Fibroblast of lung (primary cell): ENCODE data around the gene TENM4. TPM values are rescaled to one million over a fixed set of nuclear protein-coding genes. Genes with fewer than 3 reads are reported as not detected.
A peak's percentile ranks its signal among the peaks of the same experiment; 100 is the strongest.

Experiments
- DNase-seq, 2 donors: peaks; one replicate each; pipeline versions ENCODE4 v3.0.0 to v3.0.0-alpha.2; 2010; ENCODE audit warnings: low read depth in 2 of 2
- H2AFZ ChIP-seq: 2 replicates; pipeline ENCODE4 v1.5.1; 2012; ENCODE audit warnings: low read length, control low read depth, inconsistent platforms
- H3K27ac ChIP-seq: 2 replicates; pipeline ENCODE4 v1.5.1; 2011; ENCODE audit warnings: low read length, control low read depth; ENCODE audit not compliant: insufficient read depth
- H3K27me3 ChIP-seq: 2 replicates; pipeline ENCODE4 v1.5.1; 2011; ENCODE audit warnings: mild to moderate bottlenecking, low read length; ENCODE audit not compliant: control insufficient read depth, insufficient read depth
- H3K36me3 ChIP-seq: 2 replicates; pipeline ENCODE4 v1.5.1; 2011; ENCODE audit warnings: low read length; ENCODE audit not compliant: control insufficient read depth, insufficient read depth
- H3K4me1 ChIP-seq: 2 replicates; pipeline ENCODE4 v1.5.1; 2011; ENCODE audit warnings: low read length; ENCODE audit not compliant: control insufficient read depth, insufficient read depth; ENCODE audit errors: extremely low read depth
- H3K4me2 ChIP-seq: 2 replicates; pipeline ENCODE4 v1.5.1; 2011; ENCODE audit warnings: low read length, control low read depth; ENCODE audit not compliant: insufficient read depth; ENCODE audit errors: extremely low read depth
- H3K4me3 ChIP-seq, 4 experiments: fragments of 200-600 bp in 1 of 4; sonication (generic) in 1 of 4; replicated peaks in 1 of 4; 2 replicates each; pipeline ENCODE4 v1.5.1; 2011 to 2016; ENCODE audit warnings: low read length in 4 of 4, low read depth in 3 of 4, mild to moderate bottlenecking in 3 of 4, control low read depth in 2 of 4, inconsistent platforms in 1 of 4, mixed read lengths in 1 of 4; ENCODE audit not compliant: insufficient read depth in 1 of 4; ENCODE audit errors: control extremely low read depth in 1 of 4
- H3K79me2 ChIP-seq: 2 replicates; pipeline ENCODE4 v1.5.1; 2012; ENCODE audit warnings: mild to moderate bottlenecking, low read length, inconsistent platforms; ENCODE audit not compliant: control insufficient read depth, insufficient read depth
- H3K9ac ChIP-seq: 2 replicates; pipeline ENCODE4 v1.5.1; 2011; ENCODE audit warnings: mild to moderate bottlenecking, low read length, control low read depth; ENCODE audit not compliant: insufficient read depth
- H3K9me3 ChIP-seq: 2 replicates; pipeline ENCODE4 v1.5.1; 2012; ENCODE audit warnings: low read depth, low read length; ENCODE audit not compliant: control insufficient read depth, insufficient read depth
- H4K20me1 ChIP-seq: 2 replicates; pipeline ENCODE4 v1.5.1; 2011; ENCODE audit warnings: low read length; ENCODE audit not compliant: control insufficient read depth, insufficient read depth; ENCODE audit errors: extremely low read depth
- EZH2 ChIP-seq: IDR thresholded peaks from 2 replicates; pipeline ENCODE4 v1.5.1; 2012; ENCODE audit warnings: low read length, control low read depth, mild to moderate bottlenecking; ENCODE audit errors: missing control alignments
- polyA plus RNA-seq, 2 donors: library from polyadenylated mRNA; depleted of rRNA in 1 of 2; stranded (reverse) in 1 of 2; unstranded in 1 of 2; fragments of >200 nt; gene quantifications; 2 replicates each; pipeline ENCODE4 v1.2.1, GENCODE V29; 2011 to 2012; ENCODE audit warnings: missing spikeins in 1 of 2
- total RNA-seq: library from RNA; depleted of rRNA; stranded (reverse); fragments of >200 nt; gene quantifications from 2 replicates; pipeline ENCODE4 v1.2.1, GENCODE V29; 2014
- TF ChIP-seq, protein P1 (sequence below), 2 donors: IDR thresholded peaks in 1 of 2; conservative IDR thresholded peaks in 1 of 2; 1 replicate in 1 of 2; 2 replicates in 1 of 2; pipeline ENCODE4 v1.5.1; 2011 to 2012; ENCODE audit warnings: low read length in 2 of 2, control low read depth in 1 of 2, inconsistent platforms in 1 of 2, low read depth in 1 of 2, mild to moderate bottlenecking in 1 of 2

Gene TENM4
- total and polyA plus RNA-seq, 2 donors (not counting 1 experiment from before 2014, with no cell fraction given): 4.6 to 48.4 TPM

DNA sequence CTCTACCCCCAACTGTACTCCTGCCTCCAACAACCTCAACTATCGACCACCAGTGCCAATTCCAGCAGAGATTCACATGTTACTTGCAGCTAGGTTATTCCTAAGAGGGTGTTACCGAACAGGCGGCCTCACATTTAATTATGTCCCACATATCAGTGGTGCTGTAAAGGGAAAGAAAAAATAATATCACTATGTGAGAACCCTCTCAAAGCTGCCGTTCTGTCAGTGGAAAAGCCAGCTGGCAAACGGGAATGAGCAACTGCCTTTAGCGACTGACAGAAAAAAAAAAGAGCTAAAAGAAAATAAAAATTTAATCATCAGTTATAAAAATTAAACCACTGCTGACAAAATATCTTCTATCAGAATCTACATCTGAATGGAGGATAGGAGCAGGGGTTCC is 595.3 kb downstream of the TENM4 start:
- Histone ChIP-seq H2AFZ (no peak overlapping the region), H3K4me1 (peaks cover 11% of the 10 kb centered on the region), H4K20me1 (no peaks in the 10 kb centered on the region), H3K27me3 (no peaks in the 10 kb centered on the region), H3K9ac (no peak overlapping the region), H3K36me3 (no peaks in the 10 kb centered on the region), H3K4me2 (no peak overlapping the region), H3K79me2 (no peaks in the 10 kb centered on the region), H3K27ac (no peak overlapping the region), H3K9me3 (no peaks in the 10 kb centered on the region), H3K4me3 (no peak overlapping the region)
- no peak for DNase-seq
- TF ChIP-seq EZH2: no peak
- TF ChIP-seq, protein P1, sequence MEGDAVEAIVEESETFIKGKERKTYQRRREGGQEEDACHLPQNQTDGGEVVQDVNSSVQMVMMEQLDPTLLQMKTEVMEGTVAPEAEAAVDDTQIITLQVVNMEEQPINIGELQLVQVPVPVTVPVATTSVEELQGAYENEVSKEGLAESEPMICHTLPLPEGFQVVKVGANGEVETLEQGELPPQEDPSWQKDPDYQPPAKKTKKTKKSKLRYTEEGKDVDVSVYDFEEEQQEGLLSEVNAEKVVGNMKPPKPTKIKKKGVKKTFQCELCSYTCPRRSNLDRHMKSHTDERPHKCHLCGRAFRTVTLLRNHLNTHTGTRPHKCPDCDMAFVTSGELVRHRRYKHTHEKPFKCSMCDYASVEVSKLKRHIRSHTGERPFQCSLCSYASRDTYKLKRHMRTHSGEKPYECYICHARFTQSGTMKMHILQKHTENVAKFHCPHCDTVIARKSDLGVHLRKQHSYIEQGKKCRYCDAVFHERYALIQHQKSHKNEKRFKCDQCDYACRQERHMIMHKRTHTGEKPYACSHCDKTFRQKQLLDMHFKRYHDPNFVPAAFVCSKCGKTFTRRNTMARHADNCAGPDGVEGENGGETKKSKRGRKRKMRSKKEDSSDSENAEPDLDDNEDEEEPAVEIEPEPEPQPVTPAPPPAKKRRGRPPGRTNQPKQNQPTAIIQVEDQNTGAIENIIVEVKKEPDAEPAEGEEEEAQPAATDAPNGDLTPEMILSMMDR (conservative IDR thresholded peaks at IDR 0.05 in 1 of 2, IDR thresholded peaks at IDR 0.05 in 1 of 2; ENCODE audit: low read depth in 1 of 2, low read length in 2 of 2): no peak

DNA sequence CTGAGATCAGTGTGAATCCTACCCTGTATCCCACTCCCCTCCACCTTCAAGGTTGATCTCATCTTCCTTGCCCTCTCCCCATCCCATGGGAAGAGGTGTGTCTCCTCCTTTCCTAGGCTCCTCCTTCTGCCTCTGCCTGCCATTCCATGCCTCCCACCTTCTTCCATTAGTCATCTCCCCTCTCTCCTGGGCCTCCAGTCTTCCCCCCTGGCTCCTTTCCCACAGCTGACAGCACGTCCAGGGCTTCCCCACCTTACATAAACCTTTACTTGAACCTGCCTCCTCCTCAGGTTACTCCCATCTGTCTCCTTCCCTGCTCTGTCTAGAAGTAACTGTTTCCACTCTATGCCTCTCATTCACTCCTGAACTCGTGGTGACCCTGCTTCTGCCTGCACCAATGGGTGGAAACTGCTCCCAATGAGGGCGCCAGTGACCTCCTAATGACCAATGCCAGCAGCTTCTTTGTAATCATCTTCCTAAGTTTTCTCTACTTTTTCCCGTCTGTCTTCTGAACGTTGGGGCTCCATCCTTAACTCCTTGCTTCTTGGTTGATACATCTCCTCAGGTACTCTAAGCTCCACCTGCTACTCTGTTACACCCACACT is 599.3 kb downstream of the TENM4 start:
- Histone ChIP-seq H4K20me1 (no peaks in the 10 kb centered on the region), H3K4me1 (peaks cover 14% of the 10 kb centered on the region), H3K4me2 (no peak overlapping the region), H3K27ac (peak overlapping the region; percentile 66), H3K9me3 (no peaks in the 10 kb centered on the region), H3K27me3 (no peaks in the 10 kb centered on the region), H3K36me3 (no peaks in the 10 kb centered on the region), H3K4me3 (no peak overlapping the region), H2AFZ (no peak overlapping the region), H3K9ac (no peak overlapping the region), H3K79me2 (no peaks in the 10 kb centered on the region)
- peak in 1 of 2 donors; percentile 39 for DNase-seq
- TF ChIP-seq, protein P1 (conservative IDR thresholded peaks at IDR 0.05 in 1 of 2, IDR thresholded peaks at IDR 0.05 in 1 of 2; ENCODE audit: low read depth in 1 of 2, low read length in 2 of 2): no peak

DNA sequence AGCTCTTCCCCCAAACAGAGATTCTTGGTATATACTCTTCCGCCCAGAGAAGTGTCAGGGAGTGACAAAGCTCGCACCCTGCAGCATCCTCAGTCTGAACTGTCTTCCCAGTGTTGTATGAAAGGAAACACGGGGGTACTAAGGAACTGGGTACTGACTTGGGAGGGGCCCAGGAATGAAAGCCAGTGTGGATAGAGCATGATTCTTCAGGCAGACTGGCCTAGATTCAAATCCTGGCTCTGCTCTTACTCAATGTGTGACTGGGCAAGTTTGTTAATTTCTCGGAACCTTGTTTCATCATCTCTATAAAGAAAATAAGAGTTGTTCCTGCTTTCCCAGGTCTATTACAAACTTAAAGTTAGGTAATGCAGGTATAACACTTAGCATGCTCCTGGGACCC is 600.2 kb downstream of the TENM4 start:
- H3K79me2 ChIP-seq: no peaks in the 10 kb centered on the region
- peak overlapping the region in 1 of 4 experiments; percentile 15 for H3K4me3 ChIP-seq
- peak in 1 of 2 donors; percentile 90 for DNase-seq
- H3K4me1 ChIP-seq: peaks cover 14% of the 10 kb centered on the region
- no peaks in the 10 kb centered on the region for H3K27me3 ChIP-seq
- no peaks in the 10 kb centered on the region for H4K20me1 ChIP-seq
- H3K4me2 ChIP-seq: peak overlapping the region; percentile 69
- no peak overlapping the region for H3K9ac ChIP-seq
- no peaks in the 10 kb centered on the region for H3K9me3 ChIP-seq
- no peak overlapping the region for H2AFZ ChIP-seq
- H3K27ac ChIP-seq: peak overlapping the region; percentile 66
- H3K36me3 ChIP-seq: no peaks in the 10 kb centered on the region
- TF ChIP-seq, protein P1 (conservative IDR thresholded peaks at IDR 0.05 in 1 of 2, IDR thresholded peaks at IDR 0.05 in 1 of 2; ENCODE audit: low read depth in 1 of 2, low read length in 2 of 2): no peak
- TF ChIP-seq EZH2: no peak
